Measurements from ENCODE around the gene IGFBP6. TPM values are rescaled to one million over a fixed set of nuclear protein-coding genes. Genes with fewer than 3 reads are reported as not detected.

The IGFBP6 gene
- total and polyA plus RNA-seq, 4 donors: 1.6 to 17.6 (median 12.0) TPM

- no peak overlapping the region for H3K4me3 ChIP-seq (ENCODE audit: low read depth in 1 of 3, low read length in 3 of 3)
- no peak overlapping the region for H3K27ac ChIP-seq (ENCODE audit: low read depth in 1 of 2, low read length in 2 of 2)
- no peaks in the 10 kb centered on the region for H3K36me3 ChIP-seq (ENCODE audit: control insufficient read depth in 4 of 4, insufficient read depth in 3 of 4, low read depth in 1 of 4, low read length in 3 of 4)
- no peaks in the 10 kb centered on the region for H3K27me3 ChIP-seq (ENCODE audit: control insufficient read depth in 4 of 4, insufficient read depth in 4 of 4, low read length in 3 of 4)
- 88% methylated on average over 5 of the region's 5 CpGs for WGBS
- H3K9me3 ChIP-seq (ENCODE audit: control insufficient read depth in 4 of 4, low read length in 3 of 4): no peaks in the 10 kb centered on the region
- no peak for DNase-seq (ENCODE audit: low spot score)
- TF ChIP-seq TAF1 (conservative IDR thresholded peaks at IDR 0.05): no peak
- no peak for TF ChIP-seq CTCF (IDR thresholded peaks at IDR 0.05; ENCODE audit: low read depth, low read length, missing input control)
- no peak for TF ChIP-seq GABPA (IDR thresholded peaks at IDR 0.05 in 1 of 2, conservative IDR thresholded peaks at IDR 0.05 in 1 of 2)
- no peak for TF ChIP-seq EGR1 (IDR thresholded peaks at IDR 0.05; ENCODE audit: low read depth in 2 of 2)
- no peak for TF ChIP-seq HNF4A (conservative IDR thresholded peaks at IDR 0.05)
- no peak for TF ChIP-seq SP1 (IDR thresholded peaks at IDR 0.05)
- TF ChIP-seq FOXA2 (IDR thresholded peaks at IDR 0.05): no peak
- no peak for TF ChIP-seq ATF3 (IDR thresholded peaks at IDR 0.05)
- no peak for TF ChIP-seq RAD21 (IDR thresholded peaks at IDR 0.05)
- no peak for TF ChIP-seq NR2F2 (IDR thresholded peaks at IDR 0.05)
- no peak for TF ChIP-seq JUND (IDR thresholded peaks at IDR 0.05)
- TF ChIP-seq, protein P1, sequence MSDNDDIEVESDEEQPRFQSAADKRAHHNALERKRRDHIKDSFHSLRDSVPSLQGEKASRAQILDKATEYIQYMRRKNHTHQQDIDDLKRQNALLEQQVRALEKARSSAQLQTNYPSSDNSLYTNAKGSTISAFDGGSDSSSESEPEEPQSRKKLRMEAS (IDR thresholded peaks at IDR 0.05): no peak
- H3K4me1 ChIP-seq (ENCODE audit: control insufficient read depth in 4 of 4, insufficient read depth in 4 of 4, low read length in 3 of 4): peaks cover 0 to 11% (median 5%) of the 10 kb centered on the region in 4 donors
- H3K9ac ChIP-seq (ENCODE audit: low read depth in 1 of 2, low read length in 2 of 2): no peak overlapping the region
Observed at GRCh38 chr12:53147181-53147580, 49.7 kb downstream of the IGFBP6 start.

DNA sequence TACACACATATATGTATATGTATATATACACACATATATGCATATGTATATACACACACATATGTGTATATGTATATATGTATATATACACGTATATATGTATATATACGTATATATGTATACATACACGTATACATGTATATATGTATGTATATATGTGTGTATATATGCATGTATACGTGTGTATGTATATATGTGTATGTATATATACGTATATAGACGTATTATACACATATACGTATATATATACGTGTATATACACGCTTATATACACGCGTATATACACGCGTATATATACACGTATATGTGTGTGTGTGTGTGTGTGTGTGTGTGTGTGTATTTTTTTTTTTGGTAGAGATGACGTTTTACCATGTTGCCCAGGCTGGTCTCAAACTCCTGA is 50.2 kb downstream of the IGFBP6 start:
- Histone ChIP-seq H3K9ac (ENCODE audit: low read depth in 1 of 2, low read length in 2 of 2) (no peak overlapping the region), H3K27ac (ENCODE audit: low read depth in 1 of 2, low read length in 2 of 2) (no peak overlapping the region), H3K36me3 (ENCODE audit: control insufficient read depth in 4 of 4, insufficient read depth in 3 of 4, low read depth in 1 of 4, low read length in 3 of 4) (no peaks in the 10 kb centered on the region), H3K4me3 (ENCODE audit: low read depth in 1 of 3, low read length in 3 of 3) (no peak overlapping the region), H3K27me3 (ENCODE audit: control insufficient read depth in 4 of 4, insufficient read depth in 4 of 4, low read length in 3 of 4) (no peaks in the 10 kb centered on the region), H3K4me1 (ENCODE audit: control insufficient read depth in 4 of 4, insufficient read depth in 4 of 4, low read length in 3 of 4) (peaks cover 0 to 11% (median 5%) of the 10 kb centered on the region in 4 donors), H3K9me3 (ENCODE audit: control insufficient read depth in 4 of 4, low read length in 3 of 4) (no peaks in the 10 kb centered on the region)
- DNase-seq (ENCODE audit: low spot score): no peak
- WGBS: 89% methylated on average over 15 of the region's 15 CpGs
- no peak for TF ChIP-seq JUND (IDR thresholded peaks at IDR 0.05)
- TF ChIP-seq HNF4G (IDR thresholded peaks at IDR 0.05): no peak
- no peak for TF ChIP-seq SP1 (IDR thresholded peaks at IDR 0.05)
- TF ChIP-seq NR2F2 (IDR thresholded peaks at IDR 0.05): no peak
- no peak for TF ChIP-seq YY1 (IDR thresholded peaks at IDR 0.05)
- TF ChIP-seq FOXA1 (IDR thresholded peaks at IDR 0.05): no peak
- TF ChIP-seq, protein P2, sequence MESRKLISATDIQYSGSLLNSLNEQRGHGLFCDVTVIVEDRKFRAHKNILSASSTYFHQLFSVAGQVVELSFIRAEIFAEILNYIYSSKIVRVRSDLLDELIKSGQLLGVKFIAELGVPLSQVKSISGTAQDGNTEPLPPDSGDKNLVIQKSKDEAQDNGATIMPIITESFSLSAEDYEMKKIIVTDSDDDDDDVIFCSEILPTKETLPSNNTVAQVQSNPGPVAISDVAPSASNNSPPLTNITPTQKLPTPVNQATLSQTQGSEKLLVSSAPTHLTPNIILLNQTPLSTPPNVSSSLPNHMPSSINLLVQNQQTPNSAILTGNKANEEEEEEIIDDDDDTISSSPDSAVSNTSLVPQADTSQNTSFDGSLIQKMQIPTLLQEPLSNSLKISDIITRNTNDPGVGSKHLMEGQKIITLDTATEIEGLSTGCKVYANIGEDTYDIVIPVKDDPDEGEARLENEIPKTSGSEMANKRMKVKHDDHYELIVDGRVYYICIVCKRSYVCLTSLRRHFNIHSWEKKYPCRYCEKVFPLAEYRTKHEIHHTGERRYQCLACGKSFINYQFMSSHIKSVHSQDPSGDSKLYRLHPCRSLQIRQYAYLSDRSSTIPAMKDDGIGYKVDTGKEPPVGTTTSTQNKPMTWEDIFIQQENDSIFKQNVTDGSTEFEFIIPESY (IDR thresholded peaks at IDR 0.05): no peak
- no peak for TF ChIP-seq RXRA (IDR thresholded peaks at IDR 0.05)
- TF ChIP-seq ATF3 (IDR thresholded peaks at IDR 0.05): no peak
- TF ChIP-seq EGR1 (IDR thresholded peaks at IDR 0.05; ENCODE audit: low read depth in 2 of 2): no peak
- TF ChIP-seq, protein P1 (IDR thresholded peaks at IDR 0.05): no peak
- no peak for TF ChIP-seq FOXA2 (IDR thresholded peaks at IDR 0.05)
- no peak for TF ChIP-seq REST (IDR thresholded peaks at IDR 0.05)
- TF ChIP-seq GABPA (IDR thresholded peaks at IDR 0.05 in 1 of 2, conservative IDR thresholded peaks at IDR 0.05 in 1 of 2): no peak
- no peak for TF ChIP-seq CTCF (IDR thresholded peaks at IDR 0.05; ENCODE audit: low read depth, low read length, missing input control)

All from liver (tissue), 9 donors.